Measurements from ENCODE around the gene LRRC28.
A peak's percentile ranks its signal among the peaks of the same experiment; 100 is the strongest.

LRRC28 gene

DNA sequence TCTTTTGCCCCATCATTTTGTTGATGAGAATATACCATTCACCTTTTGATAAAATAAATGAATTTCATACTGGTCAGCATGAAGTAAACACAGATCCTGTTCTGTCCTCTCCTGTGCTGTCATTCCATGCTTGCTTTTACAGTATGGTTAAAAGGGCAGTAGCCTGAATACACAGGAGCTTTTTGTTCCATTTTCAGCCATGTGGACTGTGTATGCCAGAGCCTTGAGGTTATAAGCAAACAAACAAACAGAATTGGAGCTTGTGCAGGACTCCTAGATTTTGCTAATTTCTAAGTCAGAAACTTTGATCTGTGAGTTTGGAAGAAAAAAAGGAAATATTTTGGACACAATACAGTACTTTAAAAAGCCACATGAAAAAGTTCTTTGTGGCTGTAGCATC, 91.9 kb downstream of the LRRC28 start:
- DNase-seq (ENCODE audit: low read depth) = no peak

DNA sequence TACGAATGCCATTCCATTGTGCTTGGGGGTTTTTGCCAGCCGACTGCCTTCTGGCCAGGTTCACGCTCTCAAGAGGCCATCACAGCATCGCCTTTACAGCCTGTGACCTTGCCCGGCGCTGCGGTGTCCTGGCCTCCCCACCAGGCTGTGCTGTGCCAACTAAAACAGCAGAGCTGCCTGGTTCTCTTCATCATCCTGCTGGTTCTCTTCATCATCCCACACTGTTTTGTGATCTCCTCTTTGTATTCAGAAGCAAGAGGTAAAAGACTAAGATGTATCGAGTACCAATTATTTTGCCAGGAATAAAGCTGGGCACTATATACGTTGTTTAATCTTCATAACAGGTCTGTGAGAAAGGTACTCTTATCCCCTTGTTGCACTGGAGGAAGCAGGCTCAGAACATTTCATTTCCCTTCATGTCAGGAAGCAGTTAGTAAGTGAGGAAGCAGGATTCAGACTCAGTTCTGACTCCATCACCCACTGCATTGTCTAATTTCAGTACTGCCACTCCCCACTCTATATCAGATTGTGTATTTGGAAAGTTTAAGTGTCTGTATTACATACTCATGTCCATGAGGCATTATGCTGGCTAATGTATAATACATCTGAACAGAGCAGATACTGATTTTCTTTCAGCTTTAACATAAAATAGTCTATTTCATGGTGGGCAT, 92.7 kb downstream of the LRRC28 start:
- DNase-seq (ENCODE audit: low read depth) = peak; percentile 16

DNA sequence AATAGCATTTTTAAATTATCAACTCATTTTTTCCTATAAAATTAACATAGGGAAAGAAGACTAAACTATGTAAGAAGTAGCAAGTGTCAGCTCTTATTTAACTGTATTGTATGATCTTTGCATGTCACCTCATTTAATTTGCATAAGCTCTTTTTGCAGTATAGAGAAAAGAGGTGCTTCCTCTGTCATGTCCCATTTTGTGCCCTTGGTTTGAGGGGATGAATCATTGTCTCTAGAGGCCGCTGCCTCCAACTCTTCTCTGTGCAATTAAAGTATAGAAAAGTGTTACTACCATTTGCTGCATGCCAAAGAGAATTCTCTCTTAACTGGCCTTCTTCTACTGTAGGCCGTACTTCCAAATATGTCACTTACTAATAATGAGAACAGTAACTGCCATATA, 93.4 kb downstream of the LRRC28 start:
- no peak for DNase-seq (ENCODE audit: low read depth)

DNA sequence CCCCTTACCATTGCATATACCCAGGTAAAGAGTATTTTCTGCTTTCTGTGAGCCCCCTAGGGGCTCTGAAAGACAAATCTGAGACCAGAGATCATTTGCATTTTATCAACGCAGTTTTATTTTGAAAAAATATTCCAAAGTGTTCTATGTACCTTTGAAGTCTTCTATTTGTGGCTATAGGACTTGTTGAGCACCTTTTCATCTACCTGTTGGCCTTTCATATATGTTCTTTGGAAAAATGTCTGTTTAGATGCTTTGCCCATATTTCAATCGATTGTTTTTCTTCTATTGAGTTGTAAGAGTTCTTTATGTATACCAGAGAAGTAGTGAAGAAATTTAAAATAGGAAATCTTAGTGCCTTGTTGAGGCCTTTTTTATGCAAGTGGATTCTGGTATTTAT, 94.0 kb downstream of the LRRC28 start:
- no peak for DNase-seq (ENCODE audit: low read depth)

DNA sequence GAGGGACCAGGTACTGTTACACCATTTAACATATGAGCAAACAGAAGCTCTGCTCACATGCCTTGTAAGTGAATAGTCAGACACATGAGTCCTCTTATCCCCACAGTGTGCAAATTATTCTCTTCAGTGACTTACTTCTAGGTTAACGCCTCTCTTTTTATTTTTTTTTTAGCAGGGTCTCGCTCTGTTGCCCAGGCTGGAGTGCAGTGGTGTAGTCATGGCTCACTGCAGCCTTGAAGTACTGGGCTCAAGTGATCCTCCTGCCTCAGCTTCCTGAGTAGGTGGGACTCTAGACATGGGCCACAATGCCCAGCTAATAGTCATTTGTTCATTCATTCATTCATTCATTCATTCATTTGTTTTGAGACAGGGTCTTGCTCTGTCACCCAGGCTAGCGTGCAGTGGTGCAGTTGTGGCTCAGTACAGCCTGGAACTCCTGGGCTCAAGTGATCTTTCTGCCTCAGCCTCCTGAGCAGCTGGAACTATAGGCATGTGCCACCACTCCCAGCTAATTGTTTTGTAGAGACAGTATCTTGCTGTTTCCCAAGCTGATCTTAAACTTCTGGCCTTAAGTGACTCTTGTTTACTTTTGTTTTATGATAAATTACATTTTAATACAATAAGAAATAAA, 94.7 kb downstream of the LRRC28 start:
- DNase-seq (ENCODE audit: low read depth) = no peak

DNA sequence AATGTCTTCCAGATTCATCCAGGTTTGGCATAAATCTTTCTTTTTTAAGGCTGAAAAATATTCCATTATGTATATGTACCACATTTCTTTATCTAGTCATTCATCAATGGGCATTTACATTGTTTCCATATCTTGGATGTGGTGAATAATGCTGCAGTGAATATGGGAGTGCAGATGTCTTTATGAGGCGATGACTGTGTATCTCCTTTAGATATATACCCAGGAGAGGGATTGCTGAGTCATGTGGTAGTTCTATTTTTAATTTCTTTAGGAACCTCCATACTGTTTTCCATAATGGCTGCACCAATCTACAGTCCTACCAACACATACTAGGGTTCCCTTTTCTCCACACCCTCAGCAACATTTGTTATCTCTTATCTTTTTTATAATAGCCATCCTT, 96.3 kb downstream of the LRRC28 start:
- no peak for DNase-seq (ENCODE audit: low read depth)

DNA sequence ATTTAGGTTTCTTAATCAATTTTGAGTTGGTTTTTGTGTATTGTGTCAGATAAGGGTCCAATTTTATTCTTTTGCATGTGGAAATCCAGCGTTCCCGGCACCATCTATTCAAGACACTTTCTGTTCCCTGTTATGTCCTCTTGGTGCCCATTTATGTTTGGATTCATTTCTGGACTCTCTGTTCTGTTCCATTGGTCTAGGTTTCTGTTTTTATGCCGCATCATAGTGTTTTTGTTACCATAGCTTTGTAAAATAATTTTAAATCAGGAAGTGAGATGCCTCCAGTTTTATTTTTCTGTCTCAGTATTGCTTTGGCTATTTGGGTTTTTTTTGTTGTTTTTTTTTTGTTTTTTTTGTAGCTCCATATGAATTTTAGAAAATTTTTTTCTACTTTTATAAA, 97.1 kb downstream of the LRRC28 start:
- DNase-seq (ENCODE audit: low read depth) = no peak

DNA sequence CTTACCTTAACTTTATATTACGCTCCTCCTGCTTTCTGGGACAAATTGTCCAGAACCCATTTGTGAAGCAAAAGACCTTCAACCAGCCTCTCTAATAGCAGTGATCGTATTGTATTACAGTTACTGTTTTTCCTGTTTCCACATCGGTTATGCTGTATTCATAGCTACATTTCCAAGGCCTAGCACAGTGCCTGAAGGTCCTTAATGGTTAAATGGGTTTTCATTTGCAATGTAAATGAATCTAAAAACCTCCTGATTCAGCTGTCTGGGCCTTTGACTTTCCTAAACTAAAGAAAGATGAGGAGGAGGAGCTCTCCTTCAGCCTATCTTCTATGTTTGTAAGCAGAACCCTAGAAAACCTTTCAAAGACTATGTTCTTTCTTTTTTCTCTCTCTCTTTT, 99.1 kb downstream of the LRRC28 start:
- DNase-seq (ENCODE audit: low read depth) = no peak

DNA sequence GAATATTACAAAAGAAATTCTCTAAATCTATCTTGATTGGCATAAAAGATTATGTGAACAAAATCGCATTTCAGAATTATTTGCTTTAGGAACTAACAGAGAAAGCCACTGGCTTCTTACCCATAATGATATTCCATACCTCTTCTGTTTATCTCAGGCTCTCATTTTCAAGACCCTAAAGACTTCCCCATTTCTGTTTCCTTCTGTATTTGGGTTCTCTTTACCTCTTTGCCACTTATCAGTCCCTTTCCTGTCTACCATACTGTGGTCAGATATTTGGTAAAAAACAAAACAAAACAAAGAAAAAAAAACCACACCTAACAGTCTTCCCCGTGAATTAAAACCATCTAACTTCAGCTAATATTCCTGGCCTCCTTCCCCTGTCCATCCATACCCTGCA, 108.5 kb downstream of the LRRC28 start:
- no peak for DNase-seq (ENCODE audit: low read depth)

DNA sequence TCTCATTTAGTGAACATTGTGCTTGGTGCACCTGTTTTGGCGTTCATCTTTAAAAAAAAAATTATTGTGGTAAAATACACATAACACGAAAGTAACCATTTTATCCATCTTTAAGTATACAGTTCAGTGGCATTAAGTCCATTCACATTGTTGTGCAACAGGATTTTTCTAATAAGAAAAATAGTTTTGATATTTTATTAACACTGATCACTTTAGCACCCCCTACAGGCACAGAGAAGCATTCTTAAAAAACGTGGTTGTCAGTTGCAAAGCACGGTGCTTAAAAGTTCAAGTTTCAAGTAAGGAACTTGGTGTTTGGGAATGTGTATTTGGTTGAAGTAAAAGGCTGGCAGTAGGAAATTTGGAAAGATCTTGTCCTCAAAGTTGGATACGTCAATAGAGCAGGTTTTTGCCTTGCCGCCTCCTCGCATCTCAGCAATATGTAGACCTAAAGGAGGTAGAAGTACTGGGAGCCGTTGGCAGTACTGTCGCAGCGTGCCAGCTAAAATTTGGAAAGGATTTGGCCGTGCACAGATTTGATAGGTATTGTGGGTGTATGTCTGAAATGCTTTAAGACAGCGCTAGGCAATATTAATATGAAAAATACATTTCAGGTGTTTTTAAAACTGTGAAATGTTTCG, 110.4 kb downstream of the LRRC28 start:
- DNase-seq (ENCODE audit: low read depth) = no peak

DNA sequence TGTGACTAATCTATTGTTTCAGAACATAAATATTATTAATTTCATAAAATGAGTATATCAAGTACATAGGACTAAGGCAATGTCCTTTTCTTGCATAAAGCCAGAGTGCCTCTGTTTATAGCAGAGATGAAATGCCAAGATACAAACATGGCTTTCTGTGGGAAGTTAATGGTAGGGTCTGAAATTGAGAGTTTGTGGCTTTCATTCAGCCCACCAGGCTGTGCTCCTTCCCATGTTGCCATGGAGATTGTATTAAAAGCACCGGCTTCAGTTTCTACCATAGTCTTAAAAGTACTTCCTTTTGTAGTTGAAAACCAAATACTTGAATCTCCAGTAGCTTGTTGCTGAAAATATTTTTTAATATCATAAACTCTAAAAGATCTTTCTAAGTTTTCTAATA, 114.0 kb downstream of the LRRC28 start:
- no peak for DNase-seq (ENCODE audit: low read depth)

DNA sequence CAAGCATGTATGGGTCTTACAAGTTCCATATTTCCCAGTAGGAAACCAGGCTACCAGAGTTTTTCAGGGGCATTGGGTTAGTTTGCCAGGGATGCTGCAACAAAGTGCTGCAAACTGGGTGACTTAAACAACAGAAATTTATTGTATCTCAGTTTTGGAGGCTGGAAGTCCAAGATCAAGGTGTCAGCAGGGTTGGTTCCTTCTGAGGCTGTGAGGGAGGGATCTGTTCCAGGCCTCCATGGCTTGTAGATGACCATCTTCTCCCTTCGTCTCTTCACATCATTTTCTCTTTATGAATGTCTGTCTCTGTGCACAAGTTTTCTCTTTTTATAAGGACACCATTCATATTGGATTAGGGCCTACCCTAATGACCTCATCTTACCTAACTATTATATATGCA, 114.7 kb downstream of the LRRC28 start:
- no peak for DNase-seq (ENCODE audit: low read depth)

DNA sequence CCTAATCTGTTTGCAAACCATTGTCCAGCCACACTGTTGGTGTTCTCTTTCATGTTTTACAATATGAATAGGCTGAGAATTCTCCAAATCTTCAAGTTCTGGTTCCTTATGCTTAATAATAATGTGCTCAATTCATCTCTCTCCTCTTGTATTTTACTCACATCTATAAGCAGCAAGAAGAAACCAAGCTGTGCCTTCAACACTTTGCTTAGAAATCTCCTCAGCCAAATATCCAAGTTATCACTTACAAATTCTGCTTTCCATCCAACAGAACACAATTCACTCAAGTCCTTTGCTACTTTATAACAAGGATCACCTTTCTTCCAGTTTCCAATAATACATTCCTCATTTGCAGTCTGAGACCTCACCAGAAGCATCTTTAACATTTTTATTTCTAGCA, 117.5 kb downstream of the LRRC28 start:
- no peak for DNase-seq (ENCODE audit: low read depth)

DNA sequence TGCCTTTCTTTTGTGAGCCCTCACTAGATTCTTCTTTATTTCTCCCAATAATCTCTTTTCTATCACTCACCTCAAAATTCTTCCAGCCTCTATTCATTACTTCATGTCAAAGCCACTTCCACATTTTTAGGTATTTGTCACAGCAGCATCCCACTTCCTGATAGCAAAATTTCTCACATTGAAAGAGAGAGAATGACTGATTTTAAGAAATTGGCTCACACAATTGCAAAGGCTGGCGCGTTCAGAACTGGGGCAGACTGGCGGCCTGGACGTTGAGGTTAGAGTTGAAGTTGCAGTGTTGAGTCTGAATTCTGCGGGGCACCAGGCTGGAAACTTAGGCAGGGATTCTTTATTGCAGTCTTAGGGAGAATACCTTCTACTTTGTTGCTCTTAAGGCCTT, 117.9 kb downstream of the LRRC28 start:
- no peak for DNase-seq (ENCODE audit: low read depth)

DNA sequence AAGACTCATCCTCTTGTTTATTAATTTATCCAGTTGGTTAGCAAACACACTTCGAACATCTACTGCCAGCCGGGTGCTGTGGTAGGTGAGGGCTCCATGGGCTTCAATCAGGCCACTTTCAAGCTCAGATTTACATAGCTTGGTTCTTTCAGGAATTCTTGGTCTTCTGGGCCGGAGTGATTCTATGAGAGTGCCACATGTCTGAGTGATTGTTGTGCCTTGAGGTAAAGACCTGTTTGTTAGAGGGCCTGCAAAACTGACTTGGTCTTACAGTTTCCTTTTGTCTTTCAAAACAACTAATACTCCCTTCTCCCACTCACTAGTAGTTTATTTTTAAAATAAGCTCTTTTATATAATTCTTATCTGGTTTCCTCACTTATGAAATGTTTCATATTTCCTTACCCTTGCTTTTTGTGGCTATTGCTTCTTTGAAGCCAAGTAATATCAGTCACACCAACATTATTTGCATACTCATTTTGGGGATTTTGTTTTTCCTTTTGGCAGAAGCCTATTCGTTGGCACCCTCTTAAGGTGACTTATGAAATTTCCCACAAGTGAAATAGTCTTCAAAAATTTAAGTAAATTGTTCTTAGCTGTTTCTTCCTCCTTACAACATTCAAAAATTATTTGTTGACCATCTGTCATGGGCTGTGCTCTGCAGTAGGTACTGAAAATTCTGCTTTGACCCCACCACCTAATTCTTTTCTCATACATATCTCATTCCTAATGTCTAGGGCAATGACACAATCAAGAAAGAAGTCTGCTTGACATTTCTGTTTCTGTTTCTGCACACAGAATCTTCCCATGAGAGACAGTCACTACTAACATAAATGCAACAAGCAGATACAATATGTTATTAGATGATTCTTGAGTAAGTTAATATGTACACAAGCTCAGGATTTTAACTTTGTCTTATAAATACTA, 120.2 kb downstream of the LRRC28 start:
- no peak for DNase-seq (ENCODE audit: low read depth)

DNA sequence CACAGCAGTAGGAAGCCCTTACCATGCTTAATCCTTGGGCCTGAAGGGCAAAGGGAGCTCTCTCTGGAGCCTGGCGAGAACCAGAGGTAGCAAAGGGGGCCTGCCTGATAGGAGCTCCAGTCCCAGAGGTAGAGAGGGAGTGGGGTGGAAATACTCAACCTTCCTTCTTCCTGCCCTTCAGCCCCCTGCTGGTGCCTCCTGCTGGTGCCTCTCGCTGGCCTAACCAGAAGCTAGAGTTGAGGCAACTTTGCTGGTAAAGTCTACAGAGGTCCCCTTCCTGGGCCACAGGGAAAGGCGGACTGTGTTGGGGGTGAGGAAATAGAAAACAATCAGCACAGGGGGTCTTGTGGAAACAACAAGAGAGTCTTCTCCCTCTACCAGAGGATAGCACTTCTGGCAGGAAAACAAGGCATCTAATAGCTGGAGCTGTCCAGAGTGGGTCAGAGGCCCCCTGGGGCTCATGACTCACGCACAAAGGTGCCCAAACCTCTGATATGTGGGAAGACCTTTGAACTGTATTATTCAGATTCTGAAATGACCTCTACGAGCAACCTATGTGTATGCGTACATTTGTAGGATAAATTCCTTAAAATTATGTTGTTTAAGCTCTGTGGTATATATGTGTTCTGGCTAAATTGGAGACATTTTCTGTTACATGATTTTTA, 133.9 kb downstream of the LRRC28 start:
- DNase-seq (ENCODE audit: low read depth) = no peak

DNA sequence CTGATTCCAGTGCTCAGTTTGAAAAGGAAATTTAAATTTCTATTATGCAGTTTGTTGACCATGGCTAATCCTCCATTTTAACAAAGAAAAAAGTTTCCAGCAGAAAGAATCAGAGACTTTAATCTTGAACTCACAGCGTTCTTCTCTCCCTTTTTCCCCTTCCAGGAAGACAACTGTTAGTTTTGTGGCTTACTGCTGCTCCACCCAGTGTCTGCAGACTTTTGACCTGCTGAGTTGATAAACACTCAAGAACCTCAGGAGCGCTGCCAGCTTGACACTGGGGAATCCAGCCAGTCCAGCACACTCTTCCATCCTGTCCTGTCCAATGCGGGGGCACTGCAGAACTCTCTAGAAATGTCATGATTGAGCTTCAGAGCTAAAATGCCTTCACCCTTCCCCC, 134.6 kb downstream of the LRRC28 start:
- DNase-seq (ENCODE audit: low read depth) = no peak

DNA sequence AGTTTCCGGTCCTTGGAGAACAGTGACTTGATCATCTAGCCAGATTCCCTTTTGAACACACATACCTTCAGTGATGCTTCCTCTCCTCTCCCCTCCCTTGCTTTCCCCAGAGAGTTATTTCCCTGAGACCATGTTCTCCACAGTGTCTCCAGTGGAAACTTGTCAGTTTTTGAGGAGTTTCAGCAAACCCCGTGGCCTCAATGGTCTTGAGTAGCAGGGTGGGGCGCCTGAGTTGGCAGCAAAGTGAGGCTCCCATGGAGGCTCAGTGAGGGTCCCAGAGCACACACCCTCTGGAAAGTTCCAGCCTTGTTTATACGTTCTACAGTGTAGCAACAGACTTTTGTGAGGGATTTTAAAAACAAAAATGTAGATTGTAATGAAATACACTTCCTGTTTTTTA, 135.1 kb downstream of the LRRC28 start:
- DNase-seq (ENCODE audit: low read depth) = no peak

DNA sequence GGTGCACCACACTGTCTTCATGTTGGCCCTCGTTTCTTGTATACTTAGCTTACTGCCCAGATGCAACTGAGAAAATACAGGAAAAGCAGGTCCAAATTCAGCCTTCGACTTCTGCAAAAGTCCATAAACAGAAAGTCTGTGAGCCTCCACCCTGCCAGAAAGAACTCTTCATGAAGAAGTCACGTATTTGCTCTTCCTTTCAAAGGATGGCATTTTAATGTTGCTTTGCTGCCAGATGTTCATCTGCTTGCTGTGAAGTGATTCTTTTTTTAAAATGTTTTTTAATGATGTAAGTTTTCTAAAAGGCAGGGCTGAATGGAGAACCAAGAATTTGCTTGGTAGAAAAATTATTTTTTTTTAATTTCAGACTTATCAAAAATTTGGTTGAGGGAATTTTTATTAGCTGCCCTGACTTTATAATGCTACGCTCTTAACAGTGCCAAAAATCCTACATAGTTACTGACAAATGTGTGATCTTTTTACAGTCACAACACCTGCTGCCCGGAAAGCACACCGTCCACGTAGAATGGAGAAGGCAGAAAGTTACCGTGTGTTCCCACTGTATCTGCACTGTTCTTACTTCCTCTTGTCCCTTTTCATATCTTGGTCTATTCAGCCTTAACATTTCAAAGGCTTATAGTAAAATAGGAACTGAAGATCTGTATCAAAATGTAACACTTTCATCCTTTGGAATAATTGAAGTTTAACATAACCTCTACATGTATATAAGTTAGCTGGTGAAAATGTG, 136.3 kb downstream of the LRRC28 start:
- no peak for DNase-seq (ENCODE audit: low read depth)

DNA sequence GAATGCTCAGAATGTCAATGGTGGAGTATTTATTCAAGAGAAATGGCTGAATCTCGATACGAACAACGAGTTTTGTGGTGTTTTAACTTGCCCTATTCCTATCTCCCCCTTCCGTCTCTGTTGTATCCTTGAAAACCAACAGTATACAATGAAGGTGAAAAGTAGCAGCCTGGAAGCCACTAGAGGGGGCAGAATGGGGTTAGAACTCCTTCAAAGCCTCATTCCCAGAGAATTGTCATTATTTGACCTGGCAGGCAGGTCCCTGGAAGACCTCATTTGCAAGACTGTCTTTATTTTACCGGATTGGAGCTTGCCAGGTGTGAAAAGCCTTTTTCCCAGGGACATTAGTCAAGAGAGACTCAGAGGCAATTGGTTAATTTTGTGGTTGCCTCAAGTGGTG, 139.4 kb downstream of the LRRC28 start:
- no peak for DNase-seq (ENCODE audit: low read depth)

DNA sequence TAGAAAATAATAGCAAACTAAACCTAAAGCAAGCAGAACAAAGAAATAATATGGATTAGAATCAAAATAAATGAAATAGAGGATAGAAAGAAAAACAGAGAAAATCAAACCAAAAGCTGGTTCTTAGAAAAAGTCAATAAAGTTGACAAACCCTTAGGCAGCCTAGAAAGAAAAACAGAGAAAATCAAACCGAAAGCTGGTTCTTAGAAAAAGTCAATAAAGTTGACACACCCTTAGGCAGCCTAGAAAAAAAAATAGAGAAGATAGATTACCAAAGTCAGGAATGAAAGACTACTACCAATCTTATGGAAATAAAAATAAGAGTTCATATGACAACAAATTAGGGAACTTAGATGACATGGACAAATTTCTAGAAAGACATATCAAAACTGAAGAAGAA, 142.4 kb downstream of the LRRC28 start:
- DNase-seq (ENCODE audit: low read depth) = no peak
